Motor neuron (in vitro differentiated cells): ENCODE measurements around the gene DSCAML1. TPM values are rescaled to one million over a fixed set of nuclear protein-coding genes. Genes with fewer than 3 reads are reported as not detected.

Experiments used
- ATAC-seq, 8 experiments: fragments of 200-7000 bp; cut with Tn5 transposase; replicated peaks in 6 of 8; 2 replicates each; pipeline ENCODE4 v1.8.0; 2021; ENCODE audit warnings: mild to moderate bottlenecking in 8 of 8, moderate library complexity in 8 of 8
- H3K27ac ChIP-seq, 2 donors: fragments of 250-450 bp; sonication (Bioruptor Pico); 2 replicates each; pipeline ENCODE4 v1.9.0; 2021; ENCODE audit warnings: antibody characterized with exemption in 2 of 2, mild to moderate bottlenecking in 2 of 2, moderate library complexity in 1 of 2
- H3K4me1 ChIP-seq, 2 donors: fragments of 250-450 bp; sonication (Bioruptor Pico); replicated peaks in 1 of 2; 2 replicates each; pipeline ENCODE4 v1.6.1; 2021; ENCODE audit warnings: antibody characterized with exemption in 2 of 2, mild to moderate bottlenecking in 2 of 2, moderate library complexity in 1 of 2
- H3K4me3 ChIP-seq, 5 donors: fragments of 250-450 bp; sonication (Bioruptor Pico); 2 replicates each; pipeline ENCODE4 v1.9.0; 2021; ENCODE audit warnings: antibody characterized with exemption in 5 of 5, mild to moderate bottlenecking in 5 of 5, moderate library complexity in 4 of 5
- WGBS, 10 experiments: fragments of 450-650 bp; shearing (Covaris generic); methylation state at CpG; one replicate each; pipeline ENCODE4 v1.0.0; 2022; 5-methylcytosine and 5-hydroxymethylcytosine counted together
- in situ Hi-C, 9 experiments: fragments of 400-800 bp; cut with MboI; loops; one replicate each; pipeline ENCODE4 v1.15.0; 2021; ENCODE audit warnings: low sequenced_read_pairs in 9 of 9, low pct_unique_long_range_greater_than_20kb in 2 of 9; ENCODE audit not compliant: unreplicated experiment in 9 of 9
- total RNA-seq, 8 experiments: library from RNA; unstranded; fragments of 300-600 nt; gene quantifications; 2 replicates each; pipeline versions ENCODE4 v1.2.3 to v1.2.4, GENCODE V29; 2022

The DSCAML1 gene
- total RNA-seq, 8 experiments from 2014 or later = 0.08 to 0.71 (median 0.42) TPM; not detected in 2

- Histone ChIP-seq H3K27ac (no peak overlapping the region), H3K4me1 (peaks cover 39 to 45% of the 10 kb centered on the region in 2 donors), H3K4me3 (no peak overlapping the region)
- 93 to 100% (median 100%) methylated on average over 1 to 3 of the region's 7 CpGs; no CpG with 5 or more reads in 6 of the 10 experiments for WGBS, 10 experiments
- no peak for ATAC-seq
- in situ Hi-C loops = no loop called here
These were observed 249.1 kb downstream of the DSCAML1 start for GRCh38 chr11:117547946-117548345.

- H3K27ac ChIP-seq = peak overlapping the region; percentile 9 to 54
- in situ Hi-C loops = no loop called here
- peak; percentile 23 to 66 (median 44) for ATAC-seq
- H3K4me1 ChIP-seq = peaks cover 39 to 45% of the 10 kb centered on the region in 2 donors
- WGBS, 10 experiments = 0 to 80% (median 64%) methylated on average over 1 to 3 of the region's 16 CpGs; no CpG with 5 or more reads in 5 of the 10 experiments
- no peak overlapping the region for H3K4me3 ChIP-seq
These were observed 249.7 kb downstream of the DSCAML1 start for GRCh38 chr11:117547195-117547850.

DNA sequence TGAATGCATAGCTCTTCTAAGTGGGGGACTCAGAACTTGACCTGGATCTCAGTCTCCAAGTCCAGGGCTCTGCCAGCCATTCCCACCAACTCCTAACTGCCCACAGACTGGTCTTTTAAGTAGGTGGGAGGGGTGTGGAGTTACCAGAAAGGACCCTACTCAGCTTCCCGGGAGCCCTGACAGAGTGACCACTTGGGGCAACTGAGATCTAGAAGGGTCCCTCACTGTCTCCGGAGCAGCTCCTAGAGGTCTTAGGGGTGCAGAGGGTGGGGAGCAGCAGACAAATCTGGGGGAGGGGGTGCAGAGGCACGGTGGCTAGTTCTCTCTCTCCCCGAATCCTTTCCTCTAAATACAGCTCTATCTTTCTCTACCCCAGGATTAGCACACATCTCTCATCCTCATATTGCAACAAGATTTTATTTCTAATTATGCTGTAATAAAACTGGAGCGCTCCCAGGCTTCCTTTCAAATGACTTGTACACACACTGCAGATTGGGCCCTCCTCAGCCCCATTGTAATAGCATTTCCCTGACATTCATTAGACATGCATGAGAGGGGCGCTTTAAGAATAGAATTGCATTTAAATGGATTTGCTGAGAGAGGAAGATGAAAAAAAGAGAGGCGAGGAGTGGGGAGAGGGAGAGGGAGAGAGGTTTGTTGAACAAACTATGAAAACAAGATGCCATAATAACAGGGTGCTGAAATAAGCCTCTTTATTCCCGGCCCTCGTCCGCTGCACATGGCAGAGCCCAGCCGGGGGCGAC lies 250.4 kb downstream of the DSCAML1 start:
- in situ Hi-C loops = no loop called here
- 0 to 50% (median 15%) methylated on average over 1 to 3 of the region's 12 CpGs; no CpG with 5 or more reads in 4 of the 10 experiments for WGBS, 10 experiments
- peak in 6 of 8 experiments; percentile 29 to 72 (median 70) for ATAC-seq
- no peak overlapping the region for H3K4me3 ChIP-seq
- H3K4me1 ChIP-seq = peaks cover 39 to 45% of the 10 kb centered on the region in 2 donors
- H3K27ac ChIP-seq = peak overlapping the region; percentile 9 to 54

GRCh38 chr11:117545706-117546105 lies 251.3 kb downstream of the DSCAML1 start:
- H3K4me3 ChIP-seq = no peak overlapping the region
- H3K4me1 ChIP-seq = peaks cover 39 to 45% of the 10 kb centered on the region in 2 donors
- WGBS, 10 experiments = 49 to 100% (median 73%) methylated on average over 1 to 7 of the region's 12 CpGs; no CpG with 5 or more reads in 5 of the 10 experiments

DNA sequence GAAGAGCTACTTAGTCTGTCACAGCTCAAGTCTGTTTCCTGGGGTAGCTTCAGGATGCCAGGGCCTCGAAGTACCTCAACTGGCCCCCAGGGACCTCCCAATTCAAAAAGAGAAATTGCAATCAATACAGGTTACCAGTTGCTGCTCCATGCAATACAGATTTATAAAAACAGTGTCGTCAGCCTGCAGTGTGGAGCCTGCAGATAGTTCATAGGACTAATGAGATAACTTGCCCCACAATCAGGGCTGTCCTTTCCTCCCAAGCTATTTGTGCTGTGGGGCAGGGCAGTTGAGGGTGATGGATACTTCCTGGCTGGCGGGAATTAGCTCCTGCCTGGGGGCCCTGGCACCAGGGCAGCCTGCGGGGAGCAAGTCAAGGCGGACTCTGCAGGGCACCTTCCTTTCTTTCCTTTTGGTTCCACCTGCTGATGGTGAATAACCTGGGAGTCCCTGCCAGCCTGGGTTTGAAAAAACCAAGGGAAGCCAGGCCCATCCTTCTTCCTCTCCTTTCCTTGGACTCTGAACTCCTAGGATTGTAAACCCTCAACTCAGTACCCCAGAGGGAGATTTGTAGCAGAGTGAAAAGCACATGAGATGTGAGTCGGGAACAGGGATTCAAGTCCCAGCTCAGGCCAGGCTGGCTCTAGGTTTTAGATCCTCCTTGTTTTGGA lies 252.8 kb downstream of the DSCAML1 start:
- in situ Hi-C loops = no loop called here
- Histone ChIP-seq H3K4me1 (peaks cover 39 to 45% of the 10 kb centered on the region in 2 donors), H3K4me3 (no peak overlapping the region), H3K27ac (no peak overlapping the region)
- 14 to 100% (median 62%) methylated on average over 1 to 3 of the region's 6 CpGs; no CpG with 5 or more reads in 3 of the 10 experiments for WGBS, 10 experiments
- ATAC-seq = peak in 5 of 8 experiments; percentile 34 to 75 (median 47)

More at GRCh38 chr11:117545706-117546105, 251.3 kb downstream of the DSCAML1 start:
- peak in 3 of 8 experiments; percentile 11 to 23 (median 23) for ATAC-seq
- no peak overlapping the region for H3K27ac ChIP-seq
- in situ Hi-C loops = no loop called here

GRCh38 chr11:117541211-117541610 lies 255.8 kb downstream of the DSCAML1 start:
- Histone ChIP-seq H3K27ac (no peak overlapping the region), H3K4me3 (no peak overlapping the region), H3K4me1 (peaks cover 46 to 47% of the 10 kb centered on the region in 2 donors)
- in situ Hi-C loops = no loop called here
- 0 to 79% (median 20%) methylated on average over 1 to 2 of the region's 2 CpGs; no CpG with 5 or more reads in 4 of the 10 experiments for WGBS, 10 experiments
- ATAC-seq = no peak

DNA sequence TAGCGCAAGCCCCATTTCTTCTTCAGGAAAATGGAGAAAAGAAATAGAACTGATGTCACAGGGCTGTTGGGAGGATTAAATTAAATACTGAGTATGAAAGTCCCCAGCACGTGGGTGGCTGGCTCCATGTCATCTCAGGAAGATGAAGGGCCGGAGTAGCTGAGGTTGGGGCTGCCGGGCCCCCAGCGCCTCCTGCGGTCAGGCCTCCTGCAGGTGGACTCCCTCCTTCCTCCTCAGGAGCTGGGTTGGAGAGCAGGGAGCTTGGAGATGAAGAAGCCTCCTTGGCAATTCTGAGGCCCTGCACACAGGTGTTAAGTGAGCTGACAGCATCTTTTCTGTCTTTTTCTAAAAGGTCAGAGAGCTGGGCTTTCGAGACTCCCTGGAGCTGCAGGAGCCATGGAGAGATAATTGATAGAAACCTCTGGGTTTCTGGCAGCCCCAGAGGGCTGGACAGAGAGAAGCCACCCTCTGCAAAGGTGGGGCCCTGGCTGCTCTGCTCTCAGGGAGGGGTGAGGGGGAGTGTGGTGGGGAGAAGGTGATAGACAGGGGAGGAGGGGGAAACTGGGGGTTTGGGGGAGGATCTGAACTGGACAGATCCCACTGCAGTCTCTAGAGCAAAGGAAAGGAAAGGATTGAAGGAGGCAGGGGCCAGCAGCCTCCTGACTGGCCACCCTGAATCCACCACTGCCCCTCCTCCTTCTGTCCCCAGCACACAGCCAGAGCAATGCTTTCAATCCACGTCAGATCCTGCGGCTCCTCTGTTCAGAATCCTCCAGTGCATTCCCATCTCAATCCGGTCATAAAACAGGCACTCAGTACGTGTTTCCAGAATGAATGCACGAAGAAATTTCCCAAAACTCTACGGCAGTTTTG lies 258.5 kb downstream of the DSCAML1 start:
- no peak overlapping the region for H3K4me3 ChIP-seq
- WGBS, 10 experiments = 9 to 100% (median 20%) methylated on average over 1 to 8 of the region's 13 CpGs; no CpG with 5 or more reads in 3 of the 10 experiments

GRCh38 chr11:117535850-117536411 lies 261.1 kb downstream of the DSCAML1 start:
- Histone ChIP-seq H3K27ac (peak overlapping the region; percentile 21 to 43), H3K4me3 (no peak overlapping the region), H3K4me1 (peaks cover 34% of the 10 kb centered on the region in 2 donors)
- WGBS, 10 experiments = 20 to 61% (median 34%) methylated on average over 1 to 4 of the region's 11 CpGs; no CpG with 5 or more reads in 6 of the 10 experiments
- peak in 5 of 8 experiments; percentile 7 to 44 (median 29) for ATAC-seq
- in situ Hi-C loops = no loop called here

More for the DNA sequence above, 258.5 kb downstream of the DSCAML1 start:
- Histone ChIP-seq H3K27ac (peak overlapping the region; percentile 46 to 58), H3K4me1 (peaks cover 34% of the 10 kb centered on the region in 2 donors)
- ATAC-seq = peak in 6 of 8 experiments; percentile 47 to 92 (median 90)
- in situ Hi-C loops = no loop called here

GRCh38 chr11:117535201-117535849 lies 261.7 kb downstream of the DSCAML1 start:
- WGBS, 10 experiments = 0 to 86% (median 60%) methylated on average over 1 to 9 of the region's 19 CpGs; no CpG with 5 or more reads in 4 of the 10 experiments
- in situ Hi-C loops = no loop called here

GRCh38 chr11:117532568-117532967 lies 264.4 kb downstream of the DSCAML1 start:
- 25 to 100% (median 92%) methylated on average over 1 to 3 of the region's 3 CpGs; no CpG with 5 or more reads in 1 of the 10 experiments for WGBS, 10 experiments
- in situ Hi-C loops = no loop called here
- Histone ChIP-seq H3K27ac (no peak overlapping the region), H3K4me3 (no peak overlapping the region), H3K4me1 (peaks cover 44 to 46% of the 10 kb centered on the region in 2 donors)
- ATAC-seq = no peak

More at GRCh38 chr11:117535201-117535849, 261.7 kb downstream of the DSCAML1 start:
- peak in 6 of 8 experiments; percentile 14 to 61 (median 22) for ATAC-seq
- Histone ChIP-seq H3K4me1 (peaks cover 36 to 38% of the 10 kb centered on the region in 2 donors), H3K27ac (no peak overlapping the region), H3K4me3 (no peak overlapping the region)

DNA sequence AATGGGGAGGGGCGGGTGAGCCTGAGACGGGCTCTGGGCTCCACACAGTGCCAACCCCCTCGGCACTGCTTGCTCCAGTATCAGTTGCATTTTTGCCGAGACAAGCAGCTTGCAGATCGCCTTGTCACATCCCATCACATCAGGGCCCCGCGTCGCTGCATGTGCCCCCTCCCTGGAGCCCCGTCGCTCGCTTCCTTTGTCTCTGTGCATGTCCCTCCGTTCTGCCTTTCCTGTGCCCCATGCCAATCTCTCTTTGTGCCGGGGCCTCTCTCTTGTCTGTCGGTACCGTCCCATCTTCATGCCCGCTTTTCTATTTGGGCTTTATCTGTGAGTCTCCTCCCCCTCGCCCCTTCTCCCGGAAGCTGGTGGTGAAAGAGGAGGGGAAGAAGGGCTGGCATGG lies 267.2 kb downstream of the DSCAML1 start:
- H3K4me1 ChIP-seq = peaks cover 32 to 34% of the 10 kb centered on the region in 2 donors
- in situ Hi-C loops = no loop called here
- peak in 1 of 8 experiments; percentile 24 for ATAC-seq
- H3K27ac ChIP-seq = no peak overlapping the region
- 69 to 100% (median 80%) methylated on average over 1 to 11 of the region's 18 CpGs; no CpG with 5 or more reads in 4 of the 10 experiments for WGBS, 10 experiments
- H3K4me3 ChIP-seq = no peak overlapping the region
